GM20000 (cell line): ENCODE results near the gene LPIN2.
"Not testable (repeated sequence)": the region's sequence is repeated elsewhere in the genome, so short reads cannot be mapped to it uniquely, and the experiment has no call there.

Experiments
- DNase-seq: peaks from one replicate; pipeline ENCODE4 v3.0.0; 2012; ENCODE audit warnings: low spot score
- TF ChIP-seq, protein P1 (sequence below): IDR thresholded peaks from 2 replicates; pipeline ENCODE4 v1.5.1; 2012; ENCODE audit warnings: mild to moderate bottlenecking, control low read depth; ENCODE audit errors: extremely low read depth, missing control alignments

LPIN2 gene

DNA sequence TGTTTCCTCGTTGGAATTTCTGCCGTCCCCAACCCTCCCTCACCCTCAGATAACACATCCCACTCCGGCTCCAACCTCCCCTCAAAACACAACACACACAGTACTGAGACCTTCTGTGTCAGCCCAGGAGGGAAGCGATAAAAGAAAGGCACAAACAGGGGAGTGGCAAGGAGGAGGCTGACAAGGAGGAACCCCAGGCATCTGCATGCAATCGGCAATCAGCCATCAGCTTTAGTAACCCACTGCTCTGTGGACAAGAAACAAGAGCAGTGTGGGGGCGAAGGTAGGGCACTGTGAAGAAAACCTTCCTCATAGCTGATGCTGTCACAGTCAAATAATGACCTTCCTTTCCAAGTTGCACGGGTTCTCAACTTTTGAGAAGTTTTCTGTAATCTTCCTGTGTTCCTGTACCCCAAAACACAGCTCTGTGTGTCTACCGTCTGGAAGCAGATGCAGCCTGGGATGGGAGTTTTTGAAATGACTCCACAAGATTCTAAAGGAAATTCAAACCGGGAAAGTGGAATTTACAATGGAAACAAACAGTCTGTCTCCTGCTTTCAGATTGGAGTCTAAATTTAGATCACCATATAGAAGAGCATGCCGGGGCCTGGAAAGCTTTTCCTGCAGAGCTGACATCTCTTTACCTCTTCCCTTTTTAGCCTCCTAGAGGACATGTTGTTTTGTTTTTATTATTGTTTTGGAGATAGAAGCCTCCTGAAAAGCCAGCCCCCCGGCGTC is 16.4 kb upstream of the LPIN2 start:
- TF ChIP-seq, protein P1, sequence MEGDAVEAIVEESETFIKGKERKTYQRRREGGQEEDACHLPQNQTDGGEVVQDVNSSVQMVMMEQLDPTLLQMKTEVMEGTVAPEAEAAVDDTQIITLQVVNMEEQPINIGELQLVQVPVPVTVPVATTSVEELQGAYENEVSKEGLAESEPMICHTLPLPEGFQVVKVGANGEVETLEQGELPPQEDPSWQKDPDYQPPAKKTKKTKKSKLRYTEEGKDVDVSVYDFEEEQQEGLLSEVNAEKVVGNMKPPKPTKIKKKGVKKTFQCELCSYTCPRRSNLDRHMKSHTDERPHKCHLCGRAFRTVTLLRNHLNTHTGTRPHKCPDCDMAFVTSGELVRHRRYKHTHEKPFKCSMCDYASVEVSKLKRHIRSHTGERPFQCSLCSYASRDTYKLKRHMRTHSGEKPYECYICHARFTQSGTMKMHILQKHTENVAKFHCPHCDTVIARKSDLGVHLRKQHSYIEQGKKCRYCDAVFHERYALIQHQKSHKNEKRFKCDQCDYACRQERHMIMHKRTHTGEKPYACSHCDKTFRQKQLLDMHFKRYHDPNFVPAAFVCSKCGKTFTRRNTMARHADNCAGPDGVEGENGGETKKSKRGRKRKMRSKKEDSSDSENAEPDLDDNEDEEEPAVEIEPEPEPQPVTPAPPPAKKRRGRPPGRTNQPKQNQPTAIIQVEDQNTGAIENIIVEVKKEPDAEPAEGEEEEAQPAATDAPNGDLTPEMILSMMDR = no peak
- no peak for DNase-seq

- DNase-seq = not testable (repeated sequence)
These were observed 15.2 kb upstream of the LPIN2 start for GRCh38 chr18:3028115-3028514.

DNA sequence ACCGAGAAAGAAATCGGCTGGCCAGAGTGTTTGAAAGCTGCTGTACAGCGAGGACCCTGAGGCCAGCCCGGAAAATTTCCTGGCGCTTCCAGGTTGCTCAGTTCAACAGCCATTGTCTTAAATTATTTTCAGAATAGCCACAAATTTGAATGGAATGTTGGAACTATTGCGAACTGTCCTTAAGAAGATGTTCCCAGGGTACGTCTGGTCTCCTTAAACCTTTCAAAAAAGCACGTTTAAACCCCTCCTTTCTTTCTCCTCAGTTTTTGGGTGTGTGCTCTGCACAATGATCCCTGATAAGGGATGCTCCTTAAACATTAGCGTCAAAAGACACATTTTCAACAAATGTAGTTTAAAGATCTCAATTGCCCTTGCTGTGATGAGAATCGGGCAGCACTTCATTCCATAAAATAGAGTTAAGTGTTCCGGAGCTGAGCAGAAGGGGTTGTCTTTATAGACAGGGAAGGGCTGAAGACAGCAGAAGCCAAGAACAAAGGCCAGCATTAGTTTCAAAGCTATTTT is 14.5 kb upstream of the LPIN2 start:
- DNase-seq = no peak
- TF ChIP-seq, protein P1 = no peak

DNA sequence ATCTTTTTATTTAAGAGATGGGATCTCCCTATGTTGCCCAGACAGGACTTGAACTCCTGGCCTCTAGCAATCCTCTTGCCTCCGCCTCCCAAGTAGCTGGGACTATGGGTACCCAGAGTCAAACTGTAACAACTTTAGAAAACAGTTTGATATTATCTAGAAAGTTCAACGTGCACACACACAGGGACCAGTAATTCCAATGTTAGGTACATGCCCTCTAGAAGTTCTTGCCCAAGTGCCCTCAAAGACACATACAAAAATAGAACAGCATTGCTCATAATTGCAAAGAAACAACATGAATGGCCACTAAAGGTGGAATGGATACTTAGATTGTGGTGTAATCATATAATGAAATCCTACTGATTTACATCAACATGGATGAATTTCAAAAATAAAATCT is 12.6 kb upstream of the LPIN2 start:
- DNase-seq = no peak
- TF ChIP-seq, protein P1 = no peak

- DNase-seq = not testable (repeated sequence)
These were observed 10.7 kb upstream of the LPIN2 start for GRCh38 chr18:3023603-3024002.

DNA sequence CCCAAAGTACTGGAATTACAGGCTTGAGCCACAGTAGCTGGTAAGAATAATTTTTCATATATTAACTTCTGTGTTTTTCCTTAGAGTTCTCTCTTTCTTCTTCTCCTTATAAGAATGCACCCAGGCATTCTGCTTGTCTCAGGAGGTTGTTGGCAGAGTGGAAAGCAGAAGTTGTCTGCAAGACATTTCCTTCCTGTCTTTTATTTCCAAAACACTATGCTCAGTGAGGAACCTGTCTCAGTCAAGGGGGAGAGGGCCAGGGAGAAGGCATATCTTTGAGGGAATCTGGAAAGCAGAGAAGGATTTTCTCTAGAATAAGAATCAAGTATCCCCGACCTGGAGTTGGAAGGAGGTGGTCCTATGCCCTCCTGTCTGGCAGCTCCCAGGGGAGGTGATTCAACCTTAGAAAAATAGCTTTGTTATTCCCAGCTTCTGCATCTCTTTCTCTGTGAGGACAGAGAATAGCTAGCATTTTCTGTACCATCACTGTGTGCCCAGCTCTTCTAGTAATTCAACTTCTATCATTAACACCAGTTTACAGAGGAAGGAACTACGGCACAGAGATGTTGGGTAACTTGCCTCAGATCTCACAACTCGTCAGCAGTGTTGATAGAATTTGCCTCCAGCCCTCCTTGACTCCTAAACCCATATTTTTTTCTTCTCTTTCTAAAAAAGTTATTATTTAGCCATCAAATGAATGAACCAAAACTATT is 3.8 kb upstream of the LPIN2 start:
- TF ChIP-seq, protein P1 = no peak
- no peak for DNase-seq

DNA sequence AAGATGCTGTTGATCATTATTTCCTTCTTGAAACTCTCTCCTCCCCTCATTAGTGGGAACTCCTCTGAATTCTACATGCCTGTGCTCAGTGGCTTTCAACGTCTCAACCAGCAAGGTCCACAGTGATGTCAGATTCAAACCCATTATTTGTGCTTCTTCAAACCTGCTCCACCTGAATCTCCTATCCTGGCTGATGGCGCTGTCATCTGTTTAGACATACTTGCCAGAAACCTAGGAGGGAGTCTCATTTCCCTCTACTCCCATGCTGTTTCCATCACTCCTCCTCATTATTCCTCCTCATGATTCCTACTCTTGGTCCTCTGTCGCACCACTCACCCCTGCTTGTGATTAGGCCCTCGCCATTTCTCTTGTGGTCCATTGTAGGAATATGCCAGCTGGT is 2.9 kb upstream of the LPIN2 start:
- TF ChIP-seq, protein P1 = no peak
- DNase-seq = no peak

- TF ChIP-seq, protein P1 = no peak
- DNase-seq = no peak
These were observed 2.3 kb upstream of the LPIN2 start for GRCh38 chr18:3015204-3015592.
